HG03469 (cell line): ENCODE data around the gene GCHFR.

Source experiments
- ATAC-seq: cut with Tn5 transposase; IDR thresholded peaks from one replicate; pipeline ENCODE4 v1.9.1; 2021; ENCODE audit warnings: mild to moderate bottlenecking, moderate library complexity, moderate number of reproducible peaks; ENCODE audit not compliant: unreplicated experiment

Gene GCHFR

DNA sequence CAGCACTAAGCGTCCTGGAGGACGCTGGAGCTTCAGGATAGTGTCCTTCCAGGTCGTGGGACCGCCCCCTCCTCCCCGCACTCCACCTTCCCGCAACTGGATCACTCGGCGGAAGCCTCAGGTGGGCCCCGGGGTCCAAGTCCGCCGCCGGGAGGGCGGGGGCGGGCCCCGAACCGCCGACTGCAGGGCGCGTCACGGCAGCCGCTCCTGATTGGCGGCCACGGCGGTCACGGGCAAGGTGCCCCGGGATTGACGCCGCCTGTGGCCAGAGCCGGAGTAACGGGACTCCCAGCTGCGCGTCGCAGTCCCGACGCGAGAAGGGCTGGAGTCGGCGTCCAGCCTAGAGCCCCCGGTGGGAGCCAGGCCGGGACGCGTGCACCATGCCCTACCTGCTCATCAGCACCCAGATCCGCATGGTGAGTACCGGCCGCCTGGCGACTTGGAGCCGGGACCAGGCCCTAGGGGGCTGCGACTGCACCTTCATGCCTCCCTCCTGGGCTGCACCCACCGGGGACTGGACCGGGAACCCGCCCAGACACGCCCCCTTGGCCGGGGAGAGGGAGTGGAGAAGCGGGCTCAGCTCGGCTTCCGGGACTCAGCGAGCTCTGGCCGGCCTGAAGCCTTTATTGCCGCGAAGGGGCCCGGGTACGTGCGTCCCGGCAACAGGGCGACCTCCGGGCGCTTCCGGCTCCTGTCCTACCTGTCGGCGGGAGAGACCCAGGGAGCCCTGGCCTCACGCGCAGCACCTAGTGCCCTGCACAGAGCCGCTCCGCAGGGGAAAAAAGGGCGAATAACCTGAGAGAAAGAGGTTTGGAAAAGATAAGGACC, at the start of gene GCHFR:
TSS of gene GCHFR (plus strand) at position 268 of the 828 bp plus-strand sequence. CDS start at position 381, 113 bp downstream.
- ATAC-seq, result no peak

DNA sequence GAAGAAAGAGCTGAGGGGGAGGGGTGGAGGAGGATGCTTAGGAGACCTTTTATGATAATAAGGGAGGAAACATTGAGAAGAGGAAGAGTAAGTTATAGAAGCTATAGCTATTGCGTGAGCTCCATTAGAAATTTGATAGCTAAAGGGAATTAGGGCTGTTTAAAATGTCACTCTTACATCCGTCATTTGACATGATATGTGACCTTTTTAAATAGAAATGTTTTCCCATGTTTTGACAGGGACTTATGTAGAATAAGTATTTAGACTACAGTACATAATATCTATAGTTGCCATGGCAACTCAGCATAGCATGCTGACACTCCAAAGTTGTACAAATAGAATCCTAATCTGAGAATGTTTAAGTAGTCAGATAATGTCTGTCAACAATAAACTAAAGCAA, 49.7 kb upstream of the GCHFR start:
- ATAC-seq, result no peak

DNA sequence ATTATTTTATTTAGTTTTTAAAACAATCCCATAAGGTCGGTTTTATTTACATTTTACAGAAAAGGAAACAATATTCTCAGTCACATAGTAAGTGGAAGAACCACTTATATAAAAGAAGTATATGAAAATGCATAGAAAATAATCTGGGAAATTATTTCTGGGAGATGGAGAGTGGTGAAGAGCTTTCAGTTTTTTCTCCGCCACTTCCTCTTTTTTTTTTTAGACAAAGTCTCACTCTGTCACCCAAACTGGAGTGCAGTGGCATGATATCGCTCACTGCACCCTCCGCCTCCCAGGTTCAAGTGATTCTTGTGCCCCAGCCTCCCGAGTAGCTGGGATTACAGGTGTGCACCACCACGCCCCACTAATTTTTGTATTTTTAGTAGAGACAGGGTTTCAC, 47.7 kb upstream of the GCHFR start:
- no peak for ATAC-seq

DNA sequence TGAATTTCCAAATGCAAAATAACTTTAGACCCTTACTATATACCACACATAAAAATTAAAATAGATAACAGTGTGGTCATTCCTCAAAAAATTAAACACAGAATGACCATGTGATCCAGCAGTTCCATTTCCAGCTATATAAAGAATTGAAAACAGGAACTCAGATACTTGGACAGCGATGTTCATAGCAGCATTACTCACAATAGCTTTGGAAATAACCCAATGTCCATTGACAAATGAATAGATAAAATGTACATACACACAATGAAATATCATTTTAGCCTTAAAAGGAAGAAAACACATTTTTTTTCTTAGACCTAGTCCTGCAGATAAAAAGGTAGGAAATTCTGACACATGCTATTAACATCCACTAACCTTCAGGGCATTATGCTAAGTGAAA, 42.2 kb upstream of the GCHFR start:
- no peak for ATAC-seq

DNA sequence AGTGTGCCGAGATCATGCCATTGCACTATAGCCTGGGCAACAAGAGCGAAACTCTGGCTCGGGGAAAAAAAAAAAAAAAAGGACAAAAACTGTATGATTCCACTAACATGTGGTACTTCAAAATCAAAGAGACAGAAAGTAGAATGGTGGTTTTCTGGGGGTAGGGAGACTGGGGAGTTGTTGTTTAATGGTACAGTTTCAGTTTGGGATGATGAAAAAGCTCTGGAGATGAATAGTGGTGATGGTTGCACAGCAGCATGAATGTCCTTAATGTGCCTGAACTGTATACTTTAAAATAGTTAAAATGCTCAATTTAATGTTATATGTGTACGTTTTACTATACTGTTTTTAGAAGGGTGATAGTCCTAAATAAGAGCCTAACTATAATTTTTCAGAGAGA, 41.5 kb upstream of the GCHFR start:
- no peak for ATAC-seq

DNA sequence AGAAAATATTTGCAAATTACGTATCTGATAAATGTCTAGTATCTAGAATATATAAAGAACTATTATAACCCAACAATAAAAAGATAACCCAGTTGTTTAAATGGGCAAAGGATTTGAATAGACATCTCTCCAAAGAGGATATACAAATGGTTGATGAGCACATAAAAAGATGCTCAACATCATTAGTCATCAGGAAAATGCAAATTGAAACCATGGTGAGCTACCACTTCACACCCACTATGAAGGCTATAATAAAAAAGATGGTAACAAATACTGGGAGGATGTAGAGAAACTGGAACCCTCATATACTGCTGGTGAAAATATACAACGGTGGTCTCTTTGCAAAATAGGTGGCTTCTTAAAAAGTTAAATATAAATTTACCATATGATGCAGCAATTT, 40.9 kb upstream of the GCHFR start:
- ATAC-seq, result no peak

DNA sequence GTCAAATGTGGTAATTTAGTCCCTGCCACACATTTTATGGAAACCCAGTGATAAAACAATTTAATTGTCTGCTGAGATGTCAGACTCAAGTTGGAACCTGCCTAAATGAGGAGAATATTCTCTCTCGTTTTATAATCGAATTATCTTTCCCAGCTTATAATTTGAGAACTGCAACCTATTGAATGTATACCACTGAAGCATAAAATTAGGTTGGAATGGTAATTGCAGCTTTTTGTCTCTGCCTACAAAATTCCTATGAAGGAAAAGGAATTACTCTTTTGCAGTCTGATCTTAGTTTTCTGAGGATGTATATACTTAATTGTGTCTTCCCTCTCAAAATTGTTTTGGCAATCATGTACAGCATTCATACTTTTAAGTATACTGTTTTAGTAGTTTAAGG, 39.9 kb upstream of the GCHFR start:
- ATAC-seq, result no peak

DNA sequence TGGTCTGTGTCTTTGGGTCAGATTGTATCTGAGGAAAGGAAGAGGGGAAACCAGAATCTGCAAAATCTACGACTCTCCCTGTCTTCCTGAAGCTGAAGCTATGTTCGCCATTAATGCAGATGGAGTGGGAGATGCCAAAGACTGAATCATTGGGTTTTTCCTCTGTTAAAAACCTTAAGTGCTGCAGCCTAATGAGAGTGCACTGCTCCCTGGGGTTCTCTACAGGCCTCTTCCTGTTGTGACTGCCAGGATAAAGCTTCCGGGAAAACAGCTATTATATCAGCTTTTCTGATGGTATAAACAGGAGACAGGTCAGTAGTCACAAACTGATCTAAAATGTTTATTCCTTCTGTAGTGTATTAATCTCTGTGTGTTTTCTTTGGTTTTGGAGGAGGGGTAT, 32.8 kb upstream of the GCHFR start:
- ATAC-seq, result no peak

DNA sequence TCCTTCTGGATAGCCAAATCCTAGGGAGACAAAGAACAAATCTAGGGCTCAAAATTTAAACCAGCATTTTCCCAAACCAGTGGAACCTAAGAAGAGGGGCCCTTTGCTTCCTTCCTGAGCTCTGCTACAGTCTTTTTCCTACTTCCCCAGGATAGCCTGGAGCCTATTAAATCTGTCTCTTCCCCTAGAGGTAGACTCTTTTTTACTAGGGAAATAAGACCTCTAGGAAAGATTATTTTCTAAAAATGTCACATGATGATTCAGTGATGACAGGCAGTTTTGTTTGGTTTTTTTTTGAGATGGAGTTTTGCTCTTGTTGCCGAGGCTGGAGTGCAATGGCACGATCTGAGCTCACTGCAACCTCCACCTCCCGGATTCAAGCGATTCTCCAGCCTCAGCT, 27.3 kb upstream of the GCHFR start:
- ATAC-seq, result no peak

DNA sequence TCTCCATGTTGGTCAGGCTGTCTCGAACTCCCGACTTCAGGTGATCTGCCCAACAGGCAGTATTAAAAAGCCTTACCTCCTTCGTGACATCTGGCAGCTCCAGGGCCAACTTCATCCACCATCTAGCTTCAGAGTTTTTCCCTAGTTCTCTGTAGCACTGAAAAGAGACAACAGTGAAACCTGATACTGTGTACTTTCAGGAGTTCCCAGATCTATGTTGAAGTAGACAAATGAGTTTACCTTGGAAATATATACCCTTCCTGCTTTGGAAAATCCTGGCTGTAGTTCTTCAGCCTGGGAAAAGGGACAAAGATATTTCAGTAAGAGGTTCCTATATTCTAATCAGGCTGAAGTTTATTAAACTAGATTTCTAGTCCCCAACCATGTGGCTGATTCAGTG, 26.8 kb upstream of the GCHFR start:
- no peak for ATAC-seq

DNA sequence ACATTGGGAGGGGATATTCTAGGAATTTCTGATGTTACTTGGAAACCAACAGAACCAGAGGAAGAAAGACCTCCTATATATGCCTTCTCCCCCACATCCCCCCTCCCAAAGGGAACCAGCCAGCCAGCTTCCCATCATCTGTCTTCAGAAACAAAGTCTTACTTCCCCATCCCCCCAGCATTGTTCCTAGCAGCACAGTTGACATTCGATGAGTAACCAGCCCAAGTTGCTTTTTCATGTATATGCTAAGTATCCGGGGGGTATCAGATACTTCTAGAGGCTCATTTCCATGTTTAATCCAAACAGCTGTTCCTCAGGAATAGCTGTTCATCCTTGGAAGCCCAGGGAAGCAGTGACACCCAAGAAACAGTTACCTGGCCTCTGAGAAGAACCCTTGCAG, 24.8 kb upstream of the GCHFR start:
- ATAC-seq, result no peak

DNA sequence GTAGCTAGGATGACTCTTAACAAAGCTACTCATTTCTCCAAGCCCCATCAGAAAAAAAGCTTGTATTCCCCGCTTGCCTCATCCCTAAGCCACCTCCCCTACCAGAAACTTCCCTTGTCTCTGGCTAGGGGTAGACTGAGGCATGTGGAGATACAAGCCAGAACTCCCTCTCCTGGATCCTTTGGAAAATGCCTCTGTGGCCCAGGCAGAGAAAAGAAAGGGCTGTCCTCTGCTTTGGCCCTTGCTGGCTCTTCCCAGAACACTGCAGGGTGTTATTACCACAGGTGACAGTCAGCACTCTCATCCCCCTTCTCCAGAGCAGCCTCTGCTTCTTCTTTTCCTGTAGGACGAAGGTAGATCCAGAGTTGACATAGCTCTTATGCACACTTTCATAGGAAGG, 24.0 kb upstream of the GCHFR start:
- no peak for ATAC-seq

DNA sequence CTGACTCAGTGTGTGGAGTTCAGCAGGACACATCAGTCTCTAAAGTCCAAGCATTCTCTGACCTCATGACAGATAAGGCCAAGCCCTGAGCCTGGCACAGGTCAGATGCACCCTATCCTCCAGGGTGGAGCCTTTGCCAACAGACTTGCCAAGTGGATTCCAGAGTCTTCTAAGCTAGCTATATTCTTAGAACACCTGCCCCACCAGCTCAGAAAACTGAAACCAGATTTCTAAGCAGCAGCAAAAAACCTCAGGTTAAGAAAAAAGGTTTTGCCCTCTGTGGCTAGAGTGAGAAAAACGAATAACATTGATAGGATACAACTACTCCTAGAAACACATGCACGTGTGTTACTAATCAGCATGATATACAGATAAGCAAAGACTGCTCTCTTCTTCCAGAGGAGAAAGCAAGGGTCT, 20.4 kb upstream of the GCHFR start:
- no peak for ATAC-seq

DNA sequence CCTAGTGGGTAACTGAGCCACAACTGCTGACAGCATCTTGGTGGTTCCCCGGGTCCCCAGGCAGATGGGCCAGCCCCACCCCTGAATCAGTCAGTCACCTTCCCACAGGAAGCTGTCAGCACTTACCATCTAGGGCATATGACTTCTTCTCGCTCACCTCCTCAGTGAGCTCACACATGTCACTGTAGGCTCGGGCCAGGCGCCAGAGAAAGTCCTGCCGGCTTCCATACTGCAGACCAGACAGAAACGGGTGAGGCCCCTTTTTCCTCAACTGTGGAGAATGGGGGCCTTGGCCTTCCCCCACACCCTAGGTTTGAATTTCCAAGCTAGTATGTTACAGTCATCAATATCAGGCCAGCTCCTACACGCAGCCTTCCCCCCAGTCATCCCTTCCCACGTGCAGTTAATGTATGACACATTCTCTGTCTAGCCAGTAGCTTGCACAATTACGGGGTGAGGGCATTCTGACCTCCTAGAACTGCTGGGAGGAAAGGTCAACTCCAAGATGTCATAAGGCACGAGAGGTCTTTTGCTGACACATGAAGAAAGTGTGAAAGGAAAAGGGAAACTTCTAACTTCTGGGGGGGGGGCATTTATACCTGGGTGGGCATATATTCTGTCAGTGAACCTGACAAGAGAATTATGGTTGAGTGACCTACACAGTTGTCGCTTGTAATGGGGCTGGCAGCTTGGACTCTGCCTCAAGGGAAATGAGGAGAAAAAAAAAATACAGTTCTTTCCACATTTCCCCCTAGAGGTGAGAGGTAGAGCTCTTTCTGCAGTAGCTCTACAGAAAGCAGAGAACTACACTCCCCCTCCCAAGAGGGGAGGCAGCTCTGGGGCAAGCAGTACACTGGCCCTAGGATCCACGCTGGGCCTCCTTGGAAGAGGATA, 19.7 kb upstream of the GCHFR start:
- ATAC-seq, result no peak

DNA sequence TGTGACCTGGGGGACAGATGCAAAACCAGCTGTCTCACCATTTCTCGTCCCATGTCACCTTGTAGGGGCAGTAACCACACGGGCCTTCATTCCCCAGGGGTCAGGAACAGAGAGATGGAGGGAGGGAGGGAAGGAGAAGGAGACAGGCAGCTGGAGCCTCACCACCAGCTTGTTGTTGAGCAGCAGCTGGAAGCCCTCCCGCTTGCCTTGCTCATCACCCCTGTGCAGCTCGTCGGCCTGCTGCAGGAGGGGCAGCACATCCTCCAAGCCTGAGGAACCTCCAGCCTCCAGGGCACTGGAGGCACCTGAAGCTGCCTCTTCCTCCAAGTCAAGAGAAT, 19.1 kb upstream of the GCHFR start:
- ATAC-seq, result no peak

DNA sequence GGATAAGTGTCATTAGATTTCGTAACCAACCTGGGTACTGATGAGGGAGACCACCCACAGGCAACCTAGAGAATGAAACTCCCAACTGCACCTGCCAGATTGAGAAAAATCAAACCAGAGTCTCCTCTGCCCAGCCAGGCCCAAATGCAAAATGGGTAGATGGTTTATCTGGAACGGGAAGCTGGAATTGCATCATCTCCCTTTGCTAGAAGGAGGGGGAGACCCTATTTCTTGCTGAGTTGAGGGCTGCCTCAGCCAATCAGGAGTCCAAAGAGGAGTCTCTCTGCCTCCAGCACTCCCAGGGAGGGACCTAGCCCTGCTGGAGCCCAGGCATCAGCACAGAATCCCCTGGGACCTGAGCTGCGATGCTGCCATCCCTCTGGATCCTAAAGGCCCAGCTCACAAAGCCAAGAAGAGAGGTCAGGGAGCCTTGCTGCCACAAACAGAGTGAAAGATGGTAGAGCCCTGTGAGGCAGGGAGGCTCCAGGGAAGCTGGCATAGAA, 16.9 kb upstream of the GCHFR start:
- no peak for ATAC-seq

DNA sequence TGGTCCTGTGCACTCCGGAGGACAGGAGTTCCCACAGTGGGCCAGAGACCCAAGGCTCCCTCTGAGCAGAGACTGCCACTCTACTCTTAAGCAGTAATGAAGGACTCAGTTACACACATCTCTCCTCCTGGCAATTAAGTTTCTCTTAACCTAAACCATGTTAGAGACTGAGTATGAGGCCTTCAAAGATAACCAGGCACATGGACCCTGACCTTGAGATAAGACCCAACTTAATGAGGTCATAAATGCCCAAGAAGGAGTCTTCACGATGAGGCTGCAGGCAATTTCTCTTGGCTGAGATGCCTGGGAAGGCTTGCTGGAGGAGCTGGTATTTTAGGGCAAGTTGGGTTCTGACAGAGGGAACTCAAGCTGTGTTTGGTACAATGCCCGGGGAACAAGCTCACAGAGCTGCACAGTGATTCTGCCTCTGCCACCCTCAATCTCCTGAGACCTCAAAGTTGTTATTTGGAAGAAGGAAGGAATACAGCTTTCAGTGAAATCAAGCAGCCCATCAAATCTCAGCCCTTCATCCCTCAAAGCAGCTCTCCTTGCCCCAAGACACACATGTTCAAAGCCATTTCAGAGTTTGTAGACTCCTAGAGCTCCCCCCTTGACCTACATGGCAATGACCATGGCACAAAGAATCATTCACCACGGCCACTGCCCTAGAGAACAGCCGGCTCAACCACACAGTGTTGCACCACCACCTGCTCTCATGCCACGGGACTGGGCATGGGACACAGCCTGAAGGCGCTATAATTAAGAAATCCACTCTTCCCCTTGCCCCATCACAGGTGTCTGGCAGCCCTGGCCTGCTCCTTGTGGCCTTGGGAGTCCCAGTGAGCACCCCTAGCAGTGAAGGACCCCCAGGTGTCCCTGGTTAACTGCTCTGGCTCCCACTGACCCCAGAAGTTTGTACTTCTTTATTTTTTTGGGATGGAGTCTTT, 15.9 kb upstream of the GCHFR start:
- ATAC-seq, result no peak

DNA sequence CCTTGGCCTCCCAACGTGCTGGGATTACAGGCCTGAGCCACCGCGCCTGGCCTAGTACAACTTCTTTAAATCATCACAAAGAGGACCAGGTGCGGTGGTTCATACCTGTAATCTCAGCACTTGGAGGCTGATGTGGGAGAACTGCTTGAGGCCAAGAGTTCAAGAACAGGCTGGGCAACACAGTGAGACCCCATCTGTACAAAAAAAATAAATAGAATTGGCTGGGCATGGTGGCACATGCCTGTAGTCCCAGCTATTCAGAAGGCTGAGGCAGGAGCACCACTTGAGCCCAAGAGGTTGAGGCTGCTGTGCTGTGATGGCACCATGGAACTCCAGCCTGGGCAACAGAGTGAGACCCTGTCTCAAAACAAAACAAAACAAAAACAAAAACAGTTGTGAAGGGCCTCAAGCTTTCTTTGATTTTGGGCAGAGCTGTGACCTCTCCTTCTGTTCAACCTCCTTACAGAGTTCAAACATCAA, 14.7 kb upstream of the GCHFR start:
- no peak for ATAC-seq

DNA sequence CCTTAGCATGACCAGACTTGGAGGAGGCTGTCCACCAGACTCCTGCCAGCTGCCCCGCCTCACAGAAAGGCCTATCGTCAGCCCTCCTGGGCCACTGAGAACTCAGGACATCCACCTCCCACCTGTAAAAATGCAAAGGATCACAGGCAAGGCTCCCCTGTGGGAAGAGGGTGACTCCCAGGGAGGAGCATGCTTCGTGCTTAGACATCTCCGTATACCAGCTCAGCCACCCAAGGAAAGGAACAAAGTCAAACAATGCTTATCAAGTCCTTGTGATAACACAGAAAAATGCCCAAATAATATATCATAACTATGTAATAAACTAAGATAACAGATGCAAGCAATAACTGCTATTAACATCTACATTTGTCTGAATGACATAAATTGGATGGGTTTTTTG, 13.0 kb upstream of the GCHFR start:
- ATAC-seq, result no peak

DNA sequence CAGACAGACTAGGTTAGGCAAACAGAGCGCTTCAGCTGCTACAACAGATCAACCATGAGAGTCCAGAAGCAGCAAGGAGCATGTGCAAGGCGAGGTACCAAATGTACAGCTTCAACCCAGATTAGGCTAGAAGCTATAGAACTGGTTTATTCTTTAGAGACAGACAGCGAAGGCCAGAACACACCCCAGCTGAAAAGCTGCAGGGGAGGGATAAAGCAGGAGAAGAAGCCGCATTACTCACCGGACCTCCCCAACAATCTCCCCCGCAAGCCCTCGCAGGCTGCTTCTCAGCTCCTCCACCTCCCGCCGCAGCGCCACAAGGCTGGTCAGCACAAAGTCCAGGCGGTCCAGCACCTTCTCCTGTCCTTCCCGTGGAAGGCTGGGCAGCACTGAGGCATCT, 12.1 kb upstream of the GCHFR start:
- no peak for ATAC-seq

DNA sequence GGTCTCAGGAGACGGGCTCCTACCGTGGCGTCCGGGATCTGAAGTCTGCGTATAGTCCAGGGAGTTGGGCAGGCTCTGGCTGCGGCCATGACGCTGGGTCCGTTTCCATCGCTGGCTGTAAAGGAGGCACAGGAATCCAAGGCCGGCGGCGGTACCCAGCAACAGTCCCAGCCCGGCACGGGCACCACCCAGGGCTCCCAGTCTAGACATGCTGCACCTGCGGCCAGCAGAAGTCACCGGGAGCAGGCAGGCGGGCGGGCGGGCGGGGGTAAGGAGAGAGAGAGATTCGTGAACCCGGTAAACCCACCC, 9.3 kb upstream of the GCHFR start:
- ATAC-seq, result no peak
